Bronchial epithelial cell (primary cell): Measurements from ENCODE around the gene CAMK2A. TPM values are rescaled to one million over a fixed set of nuclear protein-coding genes. Genes with fewer than 3 reads are reported as not detected.
A peak's percentile ranks its signal among the peaks of the same experiment; 100 is the strongest.

Experiments used
- DNase-seq: peaks from one replicate; pipeline ENCODE4 v3.0.0-alpha.2; 2010; ENCODE audit warnings: low read depth
- FAIRE-seq: peaks from 2 replicates; lab custom pipeline; 2011; peaks lifted over from hg19 to GRCh38; lab: Jason Lieb, UNC
- H3K27me3 ChIP-seq: 2 replicates; pipeline ENCODE4 v1.5.1; 2011; ENCODE audit warnings: low read length; ENCODE audit not compliant: control insufficient read depth, insufficient read depth
- H3K36me3 ChIP-seq: 2 replicates; pipeline ENCODE4 v1.5.1; 2011; ENCODE audit warnings: low read length; ENCODE audit not compliant: control insufficient read depth, insufficient read depth
- H3K4me3 ChIP-seq: 2 replicates; pipeline ENCODE4 v1.5.1; 2011; ENCODE audit warnings: mild to moderate bottlenecking, low read depth, low read length, control low read depth
- total RNA-seq: library from RNA; depleted of rRNA; stranded (reverse); fragments of >200 nt; gene quantifications from 2 replicates; pipeline ENCODE4 v1.2.1, GENCODE V29; 2014
- TF ChIP-seq, protein P1 (sequence below): IDR thresholded peaks from 2 replicates; pipeline ENCODE4 v1.5.1; 2011; ENCODE audit warnings: mild to moderate bottlenecking, moderate library complexity, low read length, control low read depth, inconsistent platforms; ENCODE audit not compliant: insufficient read depth, severe bottlenecking

The CAMK2A gene
- total RNA-seq, 1 donor from 2014 or later = under 0.01 TPM

DNA sequence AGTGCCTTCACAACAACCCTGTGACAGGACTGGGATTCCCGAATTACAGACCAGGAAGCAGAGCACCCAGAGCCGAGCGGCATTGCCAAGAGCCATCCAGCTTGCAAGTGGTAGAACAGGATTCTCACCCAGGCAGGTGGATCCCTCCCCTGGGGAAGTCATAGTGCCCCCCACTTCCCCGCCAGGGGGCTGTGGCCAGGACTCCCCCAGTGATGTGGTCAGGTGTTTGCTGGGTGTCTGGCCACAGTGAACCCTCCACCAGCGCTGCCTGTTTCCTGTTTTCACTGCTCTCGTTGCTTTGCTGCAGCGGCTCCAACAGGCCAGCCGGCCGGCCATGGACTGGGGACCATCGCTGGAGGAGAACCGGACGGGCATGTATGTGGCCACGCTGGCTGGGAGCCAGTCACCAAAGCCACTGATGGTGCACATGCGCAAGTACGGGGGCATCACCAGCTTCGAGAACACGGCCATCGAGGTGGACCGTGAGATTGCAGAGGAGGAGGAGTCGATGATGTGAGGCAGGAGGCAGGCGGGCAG is 80.4 kb downstream of the CAMK2A start:
- peak; percentile 92 for DNase-seq
- Histone ChIP-seq H3K4me3 (no peak overlapping the region), H3K27me3 (no peaks in the 10 kb centered on the region), H3K36me3 (no peaks in the 10 kb centered on the region)
- TF ChIP-seq, protein P1, sequence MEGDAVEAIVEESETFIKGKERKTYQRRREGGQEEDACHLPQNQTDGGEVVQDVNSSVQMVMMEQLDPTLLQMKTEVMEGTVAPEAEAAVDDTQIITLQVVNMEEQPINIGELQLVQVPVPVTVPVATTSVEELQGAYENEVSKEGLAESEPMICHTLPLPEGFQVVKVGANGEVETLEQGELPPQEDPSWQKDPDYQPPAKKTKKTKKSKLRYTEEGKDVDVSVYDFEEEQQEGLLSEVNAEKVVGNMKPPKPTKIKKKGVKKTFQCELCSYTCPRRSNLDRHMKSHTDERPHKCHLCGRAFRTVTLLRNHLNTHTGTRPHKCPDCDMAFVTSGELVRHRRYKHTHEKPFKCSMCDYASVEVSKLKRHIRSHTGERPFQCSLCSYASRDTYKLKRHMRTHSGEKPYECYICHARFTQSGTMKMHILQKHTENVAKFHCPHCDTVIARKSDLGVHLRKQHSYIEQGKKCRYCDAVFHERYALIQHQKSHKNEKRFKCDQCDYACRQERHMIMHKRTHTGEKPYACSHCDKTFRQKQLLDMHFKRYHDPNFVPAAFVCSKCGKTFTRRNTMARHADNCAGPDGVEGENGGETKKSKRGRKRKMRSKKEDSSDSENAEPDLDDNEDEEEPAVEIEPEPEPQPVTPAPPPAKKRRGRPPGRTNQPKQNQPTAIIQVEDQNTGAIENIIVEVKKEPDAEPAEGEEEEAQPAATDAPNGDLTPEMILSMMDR = no peak
- no peak for FAIRE-seq

DNA sequence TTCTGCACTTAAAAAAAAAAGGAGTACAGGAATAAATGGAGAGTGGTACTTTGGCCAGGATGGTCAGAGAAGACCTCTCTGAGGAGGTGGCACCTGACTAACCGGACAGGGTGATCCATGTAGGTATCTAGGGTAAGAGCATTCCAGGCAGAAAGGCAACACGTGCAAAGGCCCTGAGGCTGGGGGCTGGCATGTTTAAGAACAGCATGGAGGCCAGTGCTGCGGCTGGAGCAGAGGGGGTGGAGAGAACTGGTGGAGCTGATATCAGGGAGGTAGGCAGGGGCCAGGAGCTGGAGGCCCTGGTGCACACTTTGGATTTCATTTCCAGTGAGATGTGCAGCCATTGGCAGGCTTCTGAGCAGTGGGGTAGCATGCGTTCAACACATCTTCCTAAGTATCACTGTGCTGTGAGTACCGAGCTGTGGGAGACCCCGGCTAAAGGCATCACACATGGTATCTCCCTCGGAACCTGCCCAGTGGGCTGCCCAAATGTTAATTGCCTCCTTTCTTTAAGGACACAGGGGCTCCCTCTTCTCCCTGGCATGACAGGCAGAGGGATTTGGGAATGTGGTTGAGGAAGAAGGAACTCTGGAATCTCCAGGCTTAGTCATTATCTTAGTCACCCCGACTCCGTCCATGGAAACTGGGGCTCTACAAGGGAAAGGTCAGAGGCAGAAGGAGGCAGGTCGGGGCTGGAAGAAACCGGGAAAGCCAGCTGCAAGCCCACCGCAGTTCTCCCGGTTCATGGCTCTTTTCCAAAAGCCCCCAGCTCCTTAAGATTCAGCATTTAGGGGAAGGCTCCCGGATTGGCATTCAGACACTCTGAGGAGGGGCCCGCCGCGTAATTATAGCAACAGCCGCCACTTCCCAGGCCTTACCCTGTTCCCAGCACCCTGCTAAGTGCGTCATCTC is 81.1 kb downstream of the CAMK2A start:
- H3K27me3 ChIP-seq = no peaks in the 10 kb centered on the region
- TF ChIP-seq, protein P1 = no peak
- no peak overlapping the region for H3K4me3 ChIP-seq
- no peaks in the 10 kb centered on the region for H3K36me3 ChIP-seq
- DNase-seq (peak; percentile 90), FAIRE-seq (no peak)

DNA sequence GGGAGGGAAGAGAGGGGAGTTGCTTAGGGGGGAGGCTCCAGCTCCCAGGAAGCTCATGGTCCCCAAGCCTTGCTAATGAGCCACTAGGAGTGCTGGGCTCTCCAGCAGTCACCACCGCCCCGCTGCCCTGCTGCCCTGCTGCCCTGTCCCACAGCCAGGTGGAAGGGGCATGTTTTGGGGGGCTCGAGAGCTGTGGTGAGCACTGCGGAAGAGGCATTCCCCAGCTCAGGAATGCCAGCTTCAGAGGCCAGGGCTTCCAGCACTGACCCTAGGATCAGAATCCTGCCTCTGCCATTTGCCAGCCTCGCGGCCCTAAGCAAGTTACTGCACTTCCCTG is 82.8 kb downstream of the CAMK2A start:
- Histone ChIP-seq H3K4me3 (no peak overlapping the region), H3K36me3 (no peaks in the 10 kb centered on the region), H3K27me3 (no peaks in the 10 kb centered on the region)
- FAIRE-seq = no peak
- DNase-seq = no peak
- TF ChIP-seq, protein P1 = no peak

DNA sequence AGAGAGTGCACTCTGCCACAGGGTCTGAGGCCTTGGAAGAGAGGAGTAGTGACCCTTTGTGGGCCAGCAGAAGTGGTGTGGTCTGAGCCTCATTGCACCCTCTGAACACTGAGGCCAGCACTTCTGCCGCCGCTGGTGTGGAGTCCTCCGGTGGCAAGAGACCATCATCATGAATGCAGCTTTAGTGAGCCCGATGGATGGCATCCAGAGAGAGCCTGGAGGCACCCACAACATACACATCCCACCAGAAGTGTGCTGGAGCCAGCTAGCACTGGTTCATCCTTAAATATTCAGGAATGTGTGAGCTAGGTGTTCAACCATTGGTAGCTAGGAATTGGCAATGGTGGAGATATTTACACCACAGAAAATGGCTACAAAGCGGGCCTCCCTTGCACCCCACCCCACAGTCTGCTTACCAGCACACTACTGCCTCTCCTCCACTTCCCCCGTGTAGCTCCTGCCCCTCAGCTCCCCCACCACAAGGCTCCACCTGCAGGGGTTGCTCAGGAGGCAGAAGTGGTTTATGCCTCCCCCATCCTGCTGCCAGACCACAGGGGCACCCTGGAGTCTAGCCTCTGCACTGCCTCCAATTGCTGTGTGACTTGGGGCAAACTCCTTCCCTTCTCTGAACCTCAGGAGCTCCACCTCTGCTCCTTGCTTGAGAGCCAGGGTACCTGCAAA is 83.3 kb downstream of the CAMK2A start:
- TF ChIP-seq, protein P1 = no peak
- Histone ChIP-seq H3K4me3 (no peak overlapping the region), H3K36me3 (no peaks in the 10 kb centered on the region), H3K27me3 (no peaks in the 10 kb centered on the region)
- FAIRE-seq (no peak), DNase-seq (no peak)

DNA sequence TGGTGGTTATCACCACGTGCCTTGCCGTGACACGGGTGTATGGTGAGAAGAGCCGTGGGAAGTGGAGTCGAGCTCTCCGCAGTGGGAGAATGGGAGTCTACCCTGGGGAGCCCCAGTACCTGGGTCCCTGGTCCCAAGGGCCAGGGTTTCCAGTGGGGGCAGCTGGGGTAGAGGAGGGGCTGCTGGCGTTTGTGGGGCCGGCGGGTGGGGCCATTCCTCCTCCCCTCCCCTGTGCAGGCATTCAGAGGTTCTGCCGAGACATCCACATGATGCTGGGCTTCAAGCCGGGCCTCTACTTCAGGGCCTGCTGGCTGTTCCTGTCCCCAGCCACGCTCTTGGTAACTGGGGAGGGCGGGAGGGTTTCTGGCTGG is 85.0 kb downstream of the CAMK2A start:
- no peak overlapping the region for H3K4me3 ChIP-seq
- no peak for FAIRE-seq
- TF ChIP-seq, protein P1 = no peak
- no peak for DNase-seq
- H3K36me3 ChIP-seq = no peaks in the 10 kb centered on the region
- H3K27me3 ChIP-seq = no peaks in the 10 kb centered on the region
